ENCODE data around the gene KCNS1.

KCNS1 gene

GRCh38 chr20:45117581-45117980 is 16.7 kb upstream of the KCNS1 start:
- no peak for DNase-seq
- Histone ChIP-seq H3K27me3 (ENCODE audit: insufficient read depth, low read depth, severe bottlenecking) (no peaks in the 10 kb centered on the region), H3K27ac (no peak overlapping the region), H3K9me3 (ENCODE audit: severe bottlenecking) (no peaks in the 10 kb centered on the region), H3K36me3 (no peaks in the 10 kb centered on the region), H3K4me3 (ENCODE audit: low read depth, low read length) (no peak overlapping the region)
- TF ChIP-seq CTCF (IDR thresholded peaks at IDR 0.05; ENCODE audit: low read depth, low read length) = no peak

GRCh38 chr20:45115829-45116228 is 14.9 kb upstream of the KCNS1 start:
- DNase-seq = no peak
- Histone ChIP-seq H3K27me3 (ENCODE audit: insufficient read depth, low read depth, severe bottlenecking) (no peaks in the 10 kb centered on the region), H3K36me3 (no peaks in the 10 kb centered on the region), H3K4me3 (ENCODE audit: low read depth, low read length) (no peak overlapping the region), H3K27ac (no peak overlapping the region), H3K9me3 (ENCODE audit: severe bottlenecking) (no peaks in the 10 kb centered on the region)
- TF ChIP-seq CTCF (IDR thresholded peaks at IDR 0.05; ENCODE audit: low read depth, low read length) = no peak

GRCh38 chr20:45115386-45115774 is 14.5 kb upstream of the KCNS1 start:
- no peaks in the 10 kb centered on the region for H3K36me3 ChIP-seq
- no peak overlapping the region for H3K4me3 ChIP-seq (ENCODE audit: low read depth, low read length)
- DNase-seq = no peak
- H3K9me3 ChIP-seq (ENCODE audit: severe bottlenecking) = no peaks in the 10 kb centered on the region
- no peaks in the 10 kb centered on the region for H3K27me3 ChIP-seq (ENCODE audit: insufficient read depth, low read depth, severe bottlenecking)
- no peak overlapping the region for H3K27ac ChIP-seq
- no peak for TF ChIP-seq CTCF (IDR thresholded peaks at IDR 0.05; ENCODE audit: low read depth, low read length)

- TF ChIP-seq CTCF (IDR thresholded peaks at IDR 0.05; ENCODE audit: low read depth, low read length) = no peak
- H3K27me3 ChIP-seq (ENCODE audit: insufficient read depth, low read depth, severe bottlenecking) = no peaks in the 10 kb centered on the region
- no peak for DNase-seq
- H3K9me3 ChIP-seq (ENCODE audit: severe bottlenecking) = no peaks in the 10 kb centered on the region
- H3K27ac ChIP-seq = no peak within 1 kb of the TSS
- H3K4me3 ChIP-seq (ENCODE audit: low read depth, low read length) = no peak within 1 kb of the TSS
- H3K36me3 ChIP-seq = no peaks in the 10 kb centered on the region
Observed at GRCh38 chr20:45114465-45115385, 13.8 kb upstream of the KCNS1 start, which contains the start of gene WFDC5. TSS of gene WFDC5 (minus strand) at chr20:45115174. CDS start at chr20:45115083, 91 bp downstream.

GRCh38 chr20:45113865-45114264 is 12.9 kb upstream of the KCNS1 start:
- Histone ChIP-seq H3K9me3 (ENCODE audit: severe bottlenecking) (no peaks in the 10 kb centered on the region), H3K27me3 (ENCODE audit: insufficient read depth, low read depth, severe bottlenecking) (no peaks in the 10 kb centered on the region), H3K4me3 (ENCODE audit: low read depth, low read length) (no peak overlapping the region), H3K36me3 (no peaks in the 10 kb centered on the region), H3K27ac (no peak overlapping the region)
- DNase-seq = no peak
- TF ChIP-seq CTCF (IDR thresholded peaks at IDR 0.05; ENCODE audit: low read depth, low read length) = no peak

Data from WERI-Rb-1 (cell line).